ENCODE results near the gene LEKR1. TPM values are rescaled to one million over a fixed set of nuclear protein-coding genes. Genes with fewer than 3 reads are reported as not detected.

The LEKR1 gene
- total RNA-seq, 1 donor from 2014 or later, result 4.1 TPM

- Mint-ChIP-seq H3K9me3 (ENCODE audit: low read depth) (no peaks in the 10 kb centered on the region), H3K4me3 (ENCODE audit: low read depth) (no peak overlapping the region), H3K27me3 (peaks cover 27% of the 10 kb centered on the region), H3K4me1 (ENCODE audit: low read depth) (peaks cover 11% of the 10 kb centered on the region), H3K27ac (no peak overlapping the region), H3K36me3 (ENCODE audit: insufficient read depth) (no peaks in the 10 kb centered on the region)
- no peak for DNase-seq (ENCODE audit: low spot score, unreplicated experiment)
- no peak for TF ChIP-seq CTCF (IDR thresholded peaks at IDR 0.05; ENCODE audit: unreplicated experiment)
Measured at GRCh38 chr3:157094751-157095480, 268.8 kb downstream of the LEKR1 start.

Other genes starting within 250 kb of the LEKR1 start
- gene TIPARP, start 151.8 kb upstream of the LEKR1 start, total RNA-seq, result 32.1 and 38.6 TPM in 2 replicates